C4-2B (cell line): ENCODE measurements around the gene TBCB.
"Not testable (repeated sequence)": the region's sequence is repeated elsewhere in the genome, so short reads cannot be mapped to it uniquely, and the experiment has no call there.

Experiments used
- CTCF ChIP-seq: fragments of 450-650 bp; conservative IDR thresholded peaks from 2 replicates; pipeline ENCODE4 v1.5.1; 2017; ENCODE audit warnings: mild to moderate bottlenecking
- ZFX ChIP-seq: fragments of 450-650 bp; IDR thresholded peaks from 2 replicates; pipeline ENCODE4 v1.6.1; 2017

DNA sequence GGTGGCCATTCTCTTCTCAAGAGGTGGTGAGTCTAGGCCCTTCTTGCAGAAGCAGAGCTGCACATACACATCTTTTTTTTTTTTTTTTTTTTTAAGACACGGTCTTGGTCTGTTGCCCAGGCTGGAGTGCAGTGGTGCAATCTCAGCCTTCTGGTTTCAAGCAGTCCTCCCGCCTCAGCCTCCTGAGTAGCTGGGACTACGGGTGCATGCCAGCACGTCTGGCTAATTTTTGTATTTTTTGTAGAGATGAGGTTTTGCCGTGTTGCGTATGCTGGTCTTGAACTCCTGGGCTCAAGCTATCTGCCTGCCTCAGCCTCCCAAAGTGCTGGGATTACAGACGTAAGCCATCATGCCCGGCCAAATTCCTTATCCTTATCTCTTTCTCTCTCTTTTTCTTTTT is 58.6 kb downstream of the TBCB start:
- TF ChIP-seq CTCF, ZFX: not testable (repeated sequence)
